Osteoblast (primary cell): ENCODE measurements around the gene PPT2. TPM values are rescaled to one million over a fixed set of nuclear protein-coding genes. Genes with fewer than 3 reads are reported as not detected.

Experiments
- DNase-seq: peaks from one replicate; pipeline ENCODE4 v3.0.0; 2011; ENCODE audit warnings: low spot score, mixed read lengths; ENCODE audit not compliant: insufficient read length; ENCODE audit errors: missing footprints
- H2AFZ ChIP-seq: 2 replicates; pipeline ENCODE4 v1.6.0; 2011; ENCODE audit warnings: mild to moderate bottlenecking, low read length
- H3K27ac ChIP-seq: 2 replicates; pipeline ENCODE4 v1.5.1; 2011; ENCODE audit warnings: mild to moderate bottlenecking, low read depth, low read length, moderate library complexity
- H3K27me3 ChIP-seq: 2 replicates; pipeline ENCODE4 v1.6.0; 2012; ENCODE audit warnings: mild to moderate bottlenecking, control low read depth, inconsistent platforms, low read length, moderate library complexity; ENCODE audit not compliant: insufficient read depth
- H3K36me3 ChIP-seq: 2 replicates; pipeline ENCODE4 v1.5.1; 2011; ENCODE audit warnings: mild to moderate bottlenecking, low read length, control low read depth, moderate library complexity; ENCODE audit not compliant: insufficient read depth
- H3K4me1 ChIP-seq: 2 replicates; pipeline ENCODE4 v1.5.1; 2011; ENCODE audit warnings: mild to moderate bottlenecking, low read length, control low read depth, moderate library complexity; ENCODE audit not compliant: insufficient read depth
- H3K4me2 ChIP-seq: 2 replicates; pipeline ENCODE4 v1.6.0; 2011; ENCODE audit warnings: mild to moderate bottlenecking, low read length; ENCODE audit not compliant: insufficient read depth
- H3K4me3 ChIP-seq: fragments of 200-600 bp; sonication (generic); 3 replicates; pipeline ENCODE4 v1.5.1; 2012; ENCODE audit warnings: mild to moderate bottlenecking, low read length, inconsistent platforms; ENCODE audit not compliant: insufficient read depth
- H3K79me2 ChIP-seq: 2 replicates; pipeline ENCODE4 v1.6.0; 2012; ENCODE audit warnings: mild to moderate bottlenecking, low read length, control low read depth, inconsistent platforms; ENCODE audit not compliant: insufficient read depth
- H3K9me3 ChIP-seq: 2 replicates; pipeline ENCODE4 v1.5.1; 2011; ENCODE audit warnings: low read depth, low read length, control low read depth
- H4K20me1 ChIP-seq: 2 replicates; pipeline ENCODE4 v1.6.0; 2012; ENCODE audit warnings: mild to moderate bottlenecking, low read length, control low read depth; ENCODE audit not compliant: insufficient read depth
- total RNA-seq: library from RNA; depleted of rRNA; stranded (reverse); fragments of >200 nt; gene quantifications from 2 replicates; pipeline ENCODE4 v1.2.3, GENCODE V29; 2012
- TF ChIP-seq, protein P1 (sequence below): IDR thresholded peaks from 2 replicates; pipeline ENCODE4 v1.5.1; 2011; ENCODE audit warnings: mild to moderate bottlenecking, low read depth, low read length, moderate library complexity; ENCODE audit errors: extremely low read depth

The PPT2 gene
- total RNA-seq, 1 donor, result 8.3 TPM

GRCh38 chr6:32127409-32127716 is 26.6 kb upstream of the PPT2 start:
- Histone ChIP-seq H3K27me3 (no peaks in the 10 kb centered on the region), H3K9me3 (no peaks in the 10 kb centered on the region), H3K36me3 (peaks cover 27% of the 10 kb centered on the region), H3K4me3 (peak overlapping the region; percentile 95), H3K27ac (peak overlapping the region; percentile 90), H3K4me1 (peaks cover 23% of the 10 kb centered on the region), H4K20me1 (no peaks in the 10 kb centered on the region), H3K79me2 (peaks cover 43% of the 10 kb centered on the region), H3K4me2 (peak overlapping the region; percentile 94), H2AFZ (peak overlapping the region; percentile 96)
- DNase-seq, result no peak
- TF ChIP-seq, protein P1, sequence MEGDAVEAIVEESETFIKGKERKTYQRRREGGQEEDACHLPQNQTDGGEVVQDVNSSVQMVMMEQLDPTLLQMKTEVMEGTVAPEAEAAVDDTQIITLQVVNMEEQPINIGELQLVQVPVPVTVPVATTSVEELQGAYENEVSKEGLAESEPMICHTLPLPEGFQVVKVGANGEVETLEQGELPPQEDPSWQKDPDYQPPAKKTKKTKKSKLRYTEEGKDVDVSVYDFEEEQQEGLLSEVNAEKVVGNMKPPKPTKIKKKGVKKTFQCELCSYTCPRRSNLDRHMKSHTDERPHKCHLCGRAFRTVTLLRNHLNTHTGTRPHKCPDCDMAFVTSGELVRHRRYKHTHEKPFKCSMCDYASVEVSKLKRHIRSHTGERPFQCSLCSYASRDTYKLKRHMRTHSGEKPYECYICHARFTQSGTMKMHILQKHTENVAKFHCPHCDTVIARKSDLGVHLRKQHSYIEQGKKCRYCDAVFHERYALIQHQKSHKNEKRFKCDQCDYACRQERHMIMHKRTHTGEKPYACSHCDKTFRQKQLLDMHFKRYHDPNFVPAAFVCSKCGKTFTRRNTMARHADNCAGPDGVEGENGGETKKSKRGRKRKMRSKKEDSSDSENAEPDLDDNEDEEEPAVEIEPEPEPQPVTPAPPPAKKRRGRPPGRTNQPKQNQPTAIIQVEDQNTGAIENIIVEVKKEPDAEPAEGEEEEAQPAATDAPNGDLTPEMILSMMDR, result no peak

DNA sequence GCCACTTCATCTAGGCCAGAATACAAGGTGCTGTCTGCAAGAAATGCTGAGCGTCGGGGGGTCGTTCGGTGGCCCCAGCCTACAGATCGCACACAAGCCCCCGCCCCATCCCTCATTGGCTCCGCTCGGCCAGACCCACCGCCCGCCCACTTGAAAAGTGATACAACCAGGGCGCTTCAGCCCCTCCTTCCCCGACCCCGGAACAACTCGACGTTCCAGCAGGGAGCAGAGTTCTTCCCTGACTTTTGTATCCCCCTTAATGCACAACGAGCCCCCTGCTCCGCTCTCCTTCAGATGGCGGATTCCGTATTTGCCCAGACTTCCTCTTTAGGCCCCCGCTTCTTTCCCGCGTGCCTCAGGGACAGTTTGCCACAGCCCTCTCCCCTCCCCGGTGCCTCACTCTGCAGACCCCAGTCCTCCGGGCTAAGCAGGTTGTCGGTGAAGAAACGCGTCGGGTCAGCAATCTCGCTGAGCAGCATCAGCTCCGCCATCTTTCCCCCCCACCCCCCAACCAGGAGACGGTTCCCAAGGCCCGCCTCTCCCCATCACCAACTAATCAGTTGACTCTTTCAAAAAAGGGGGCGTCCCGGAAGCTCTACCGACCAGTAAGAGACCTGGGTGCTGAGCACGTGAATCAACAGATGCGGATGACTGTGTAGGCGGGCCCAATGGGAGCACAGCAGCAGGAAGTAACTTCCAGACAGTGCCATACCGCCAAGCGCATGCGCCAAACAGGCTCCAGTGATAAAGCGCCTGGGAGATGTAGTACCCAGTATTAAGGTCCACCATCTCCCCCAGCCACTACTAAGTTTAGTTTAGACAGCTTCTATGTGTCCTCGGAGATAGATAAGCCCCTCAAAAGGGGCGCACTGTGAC is 26.0 kb upstream of the PPT2 start, which contains the start of gene ATF6B:
Gene ATF6B (minus strand): TSS at position 530 of the 876 bp plus-strand sequence. CDS start 39 bp downstream, at position 491.
- Histone ChIP-seq H3K36me3 (peaks cover 23% of the 10 kb centered on the region), H3K9me3 (no peaks in the 10 kb centered on the region), H3K4me2 (peak within 1 kb of the TSS; percentile 99), H4K20me1 (no peaks in the 10 kb centered on the region), H3K27me3 (no peaks in the 10 kb centered on the region), H2AFZ (peak within 1 kb of the TSS; percentile 96), H3K27ac (peak within 1 kb of the TSS; percentile 90), H3K79me2 (peaks cover 43% of the 10 kb centered on the region), H3K4me1 (peaks cover 23% of the 10 kb centered on the region), H3K4me3 (peak within 1 kb of the TSS; percentile 95)
- peak; percentile 99 for DNase-seq
- TF ChIP-seq, protein P1, result no peak

- Histone ChIP-seq H3K4me1 (peaks cover 28% of the 10 kb centered on the region), H3K4me3 (peak overlapping the region; percentile 95), H4K20me1 (no peaks in the 10 kb centered on the region), H3K36me3 (peaks cover 14% of the 10 kb centered on the region), H3K27me3 (no peaks in the 10 kb centered on the region), H3K27ac (peak overlapping the region; percentile 55), H3K79me2 (peaks cover 39% of the 10 kb centered on the region), H3K9me3 (no peaks in the 10 kb centered on the region), H2AFZ (no peak overlapping the region), H3K4me2 (peak overlapping the region; percentile 99)
- TF ChIP-seq, protein P1, result no peak
- DNase-seq, result no peak
Measured at GRCh38 chr6:32128751-32129296, 25.1 kb upstream of the PPT2 start.
